ENCODE data around the gene RFXANK.
"Not testable (repeated sequence)": the region's sequence is repeated elsewhere in the genome, so short reads cannot be mapped to it uniquely, and the experiment has no call there.

Gene RFXANK

GRCh38 chr19:19207637-19208572 is 15.8 kb downstream of the RFXANK start:
- no peak for DNase-seq

- DNase-seq = no peak
Observed at GRCh38 chr19:19209372-19209771, 17.3 kb downstream of the RFXANK start.

GRCh38 chr19:19211499-19212420 is 19.7 kb downstream of the RFXANK start, which contains the start of gene NCAN:
NCAN (plus strand) TSS chr19:19211958; CDS start chr19:19216954, 4,996 bp downstream.
- DNase-seq = no peak

GRCh38 chr19:19212916-19213315 is 20.9 kb downstream of the RFXANK start:
- DNase-seq = no peak

GRCh38 chr19:19213426-19214158 is 21.5 kb downstream of the RFXANK start:
- DNase-seq = no peak

GRCh38 chr19:19214159-19214490 is 22.1 kb downstream of the RFXANK start:
- no peak for DNase-seq

- DNase-seq = no peak
Observed at GRCh38 chr19:19214892-19215291, 22.8 kb downstream of the RFXANK start.

GRCh38 chr19:19215792-19216191 is 23.7 kb downstream of the RFXANK start:
- no peak for DNase-seq

- DNase-seq = no peak
Observed at GRCh38 chr19:19217099-19217498, 25.0 kb downstream of the RFXANK start.

GRCh38 chr19:19218911-19219310 is 26.9 kb downstream of the RFXANK start:
- no peak for DNase-seq

GRCh38 chr19:19221000-19221399 is 28.9 kb downstream of the RFXANK start:
- not testable (repeated sequence) for DNase-seq

GRCh38 chr19:19223060-19223459 is 31.0 kb downstream of the RFXANK start:
- no peak for DNase-seq

- no peak for DNase-seq
Observed at GRCh38 chr19:19223636-19224035, 31.6 kb downstream of the RFXANK start.

- no peak for DNase-seq
Observed at GRCh38 chr19:19224150-19224851, 32.2 kb downstream of the RFXANK start.

GRCh38 chr19:19224852-19225494 is 32.9 kb downstream of the RFXANK start:
- peak; percentile 42 to 68 (median 60) for DNase-seq

GRCh38 chr19:19226204-19226603 is 34.1 kb downstream of the RFXANK start:
- no peak for DNase-seq

- no peak for DNase-seq
Observed at GRCh38 chr19:19226663-19227062, 34.6 kb downstream of the RFXANK start.

- DNase-seq = no peak
Observed at GRCh38 chr19:19227217-19227616, 35.2 kb downstream of the RFXANK start.

GRCh38 chr19:19229701-19230100 is 37.6 kb downstream of the RFXANK start:
- no peak for DNase-seq

- DNase-seq = no peak
Observed at GRCh38 chr19:19230999-19231398, 38.9 kb downstream of the RFXANK start.

- no peak for DNase-seq
Observed at GRCh38 chr19:19232261-19232721, 40.2 kb downstream of the RFXANK start.
